NCI-H187 (cell line): ENCODE data around the gene ASAH2.
"Not testable (repeated sequence)": the region's sequence is repeated elsewhere in the genome, so short reads cannot be mapped to it uniquely, and the experiment has no call there.

Experiments
- DNase-seq, 2 experiments: peaks; one replicate each; lab custom pipeline; 2025; lab: John Stamatoyannopoulos, UW

The ASAH2 gene

DNA sequence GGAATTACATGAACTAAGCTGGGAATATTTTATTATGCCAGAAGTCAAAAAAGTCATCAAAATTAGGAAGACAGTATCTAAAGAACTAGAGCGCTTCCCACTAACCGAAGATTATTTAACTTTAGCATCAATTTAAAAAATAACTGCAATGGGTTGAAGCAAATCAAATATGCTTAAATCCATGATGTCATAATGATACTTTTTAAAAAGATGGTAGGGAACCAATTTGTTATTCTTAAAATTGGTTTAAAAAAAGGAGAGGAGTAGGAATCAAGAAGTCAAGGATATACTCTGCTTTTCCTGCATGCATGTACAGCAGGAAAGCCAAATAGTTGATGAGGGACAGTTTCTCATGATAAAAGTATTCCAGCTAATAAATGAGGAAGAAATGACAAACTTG lies 3.2 kb upstream of the ASAH2 start:
- no peak for DNase-seq

DNA sequence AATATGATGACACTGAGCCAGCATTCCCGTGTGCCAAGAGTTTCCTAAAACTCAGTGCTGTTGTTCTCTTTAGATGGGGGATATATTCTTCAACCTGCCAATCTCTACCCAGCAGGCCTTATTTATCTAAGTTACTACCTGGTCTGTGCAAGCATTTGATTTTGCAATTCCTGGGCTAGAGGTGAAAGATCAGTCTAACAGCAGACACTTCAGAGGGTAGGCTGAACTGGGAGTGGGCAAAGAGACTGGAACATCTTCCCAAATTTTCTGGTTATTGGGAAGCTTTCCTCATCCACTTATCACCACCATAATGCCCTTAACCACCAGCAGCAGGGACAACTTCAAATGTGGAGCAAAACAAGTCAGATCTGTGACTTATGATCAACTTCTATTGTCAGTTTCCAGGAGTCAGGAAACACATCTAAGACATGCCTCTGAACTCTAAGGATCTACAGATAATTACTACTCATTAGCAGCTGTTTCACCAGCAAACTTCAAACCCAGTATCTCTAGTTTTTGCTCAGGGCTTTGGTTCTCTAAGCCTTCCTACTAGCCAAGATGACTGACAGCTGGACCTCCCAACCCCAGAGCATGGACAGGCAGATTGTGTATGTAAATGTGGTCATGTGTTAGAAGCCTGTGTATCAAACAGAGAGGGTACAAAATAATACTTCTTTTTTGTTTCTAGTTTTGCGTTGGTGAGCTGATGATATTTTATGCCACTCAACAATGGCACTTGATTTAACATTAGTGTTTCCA lies 1.0 kb downstream of the ASAH2 start:
- DNase-seq = no peak

DNA sequence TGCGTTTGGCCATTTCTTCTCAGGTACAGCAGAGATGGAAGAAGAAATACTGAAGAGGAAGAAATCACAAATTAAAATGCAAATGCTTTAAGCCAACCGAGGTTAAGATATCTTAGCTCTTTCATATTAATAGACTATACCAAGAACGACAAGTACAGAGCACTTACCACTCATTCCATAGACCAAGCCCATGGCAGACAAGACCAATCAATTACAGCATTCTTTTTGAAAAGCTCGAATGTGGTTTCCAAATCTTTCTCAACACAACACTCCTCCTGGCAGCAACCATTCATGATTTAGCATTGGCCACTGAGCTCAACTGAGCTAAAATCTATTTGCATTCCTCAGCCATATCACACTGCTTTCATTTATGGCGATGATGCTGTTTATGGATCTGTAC lies 2.7 kb downstream of the ASAH2 start:
- DNase-seq = no peak

DNA sequence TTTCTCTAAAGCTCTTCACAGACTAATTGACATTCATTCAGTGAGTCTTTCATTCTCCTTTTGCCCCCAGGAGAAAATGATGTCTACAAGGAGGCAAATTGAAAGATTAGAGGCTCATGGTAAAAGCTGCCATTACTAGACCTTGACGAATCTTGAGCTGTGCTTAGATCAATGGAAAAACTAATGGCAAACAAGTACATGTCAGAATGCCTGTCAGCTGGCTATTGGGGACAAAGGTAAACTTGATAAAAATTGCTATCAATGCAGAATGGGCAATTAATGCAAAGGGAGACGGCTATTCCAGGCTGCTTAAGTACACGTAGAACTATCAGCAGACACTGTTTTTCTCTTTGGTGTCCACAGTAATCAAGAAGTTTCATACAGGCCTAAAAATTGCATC lies 3.3 kb downstream of the ASAH2 start:
- no peak for DNase-seq

DNA sequence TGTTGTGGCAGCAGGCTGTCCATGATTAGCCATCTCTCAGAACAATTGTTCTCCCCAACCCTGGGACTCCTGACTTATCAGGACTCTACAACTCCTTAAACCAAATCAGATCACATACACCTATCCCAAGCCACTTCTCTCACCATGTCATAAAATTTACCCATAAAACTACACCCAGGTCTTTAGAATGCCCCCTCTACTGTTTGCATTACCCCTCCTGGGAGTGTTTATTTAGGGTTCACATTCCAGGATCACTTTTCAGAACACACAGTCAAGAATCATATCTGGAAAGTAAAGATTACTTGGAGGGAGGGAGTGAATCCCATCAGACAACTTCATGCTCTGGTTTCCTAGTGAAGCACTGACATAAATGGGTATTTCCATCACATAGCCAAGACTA lies 7.1 kb downstream of the ASAH2 start:
- DNase-seq = no peak

DNA sequence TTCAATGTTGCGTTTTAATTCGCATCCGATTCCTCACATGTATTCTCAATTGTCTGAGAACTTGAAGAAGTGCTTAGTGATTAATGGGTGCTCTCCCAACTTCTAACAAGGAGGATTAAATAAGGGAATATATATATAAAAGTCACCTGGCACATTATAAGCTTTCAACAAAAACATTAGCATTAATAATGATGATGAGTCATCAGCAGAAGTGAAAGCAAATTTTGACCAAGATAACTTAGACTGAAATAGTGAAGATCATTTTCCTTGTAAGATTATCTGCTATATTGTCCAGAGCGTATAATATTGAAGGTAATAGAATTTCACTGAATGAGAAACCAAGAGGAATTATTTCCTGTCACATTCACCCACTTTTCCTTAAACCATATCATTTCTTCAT lies 8.5 kb downstream of the ASAH2 start:
- no peak for DNase-seq

DNA sequence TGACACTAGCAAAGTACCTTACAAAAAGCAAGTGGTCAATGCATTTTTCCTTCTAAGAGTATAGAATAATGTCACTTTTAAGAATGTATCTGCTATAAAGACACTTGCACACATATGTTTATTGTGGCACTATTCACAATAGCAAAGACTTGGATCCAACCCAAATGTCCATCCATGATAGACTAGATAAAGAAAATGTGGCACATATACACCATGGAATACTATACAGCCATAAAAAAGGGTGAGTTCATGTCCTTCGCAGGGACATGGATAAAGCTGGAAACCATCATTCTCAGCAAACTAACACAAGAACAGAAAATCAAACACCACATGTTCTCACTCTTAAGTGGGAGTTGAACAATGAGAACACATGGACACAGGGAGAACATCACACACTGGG lies 9.8 kb downstream of the ASAH2 start:
- DNase-seq = not testable (repeated sequence)

DNA sequence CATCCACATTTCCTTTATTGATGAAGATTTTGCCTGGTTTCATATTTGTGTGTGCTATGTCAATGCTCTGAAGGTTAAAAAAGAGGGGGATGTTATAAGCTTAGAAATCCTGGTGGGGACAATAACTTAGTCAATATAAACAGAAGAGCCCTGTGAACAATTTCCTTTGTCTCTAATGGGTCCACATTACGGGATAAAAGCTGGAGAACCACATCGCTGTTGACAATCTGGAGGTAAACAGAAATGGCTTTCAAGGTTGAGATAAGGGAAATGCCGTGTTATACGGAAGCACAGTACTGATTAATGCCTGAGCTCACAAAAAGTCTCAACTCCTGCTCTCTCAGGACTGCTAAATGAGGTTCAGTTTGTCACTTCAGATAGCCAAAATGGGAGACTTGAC lies 16.8 kb downstream of the ASAH2 start:
- no peak for DNase-seq

DNA sequence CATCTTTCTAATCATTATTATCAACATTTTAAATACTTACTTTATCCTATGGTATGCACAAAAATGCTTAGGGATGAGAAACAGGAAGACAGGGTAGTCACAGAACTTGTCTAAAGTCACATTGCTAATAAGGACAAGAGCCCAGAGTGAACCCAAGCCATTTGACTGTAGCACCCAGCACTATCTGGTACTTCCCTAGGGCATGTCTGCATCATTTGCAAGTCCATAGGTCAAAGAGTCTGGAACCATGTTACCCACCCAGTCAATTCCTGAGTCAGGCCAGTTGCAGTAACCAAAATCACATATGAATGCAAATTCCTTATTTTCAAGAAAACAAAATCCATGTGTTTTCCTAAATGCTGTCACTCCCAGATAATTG lies 19.1 kb downstream of the ASAH2 start:
- DNase-seq = no peak

DNA sequence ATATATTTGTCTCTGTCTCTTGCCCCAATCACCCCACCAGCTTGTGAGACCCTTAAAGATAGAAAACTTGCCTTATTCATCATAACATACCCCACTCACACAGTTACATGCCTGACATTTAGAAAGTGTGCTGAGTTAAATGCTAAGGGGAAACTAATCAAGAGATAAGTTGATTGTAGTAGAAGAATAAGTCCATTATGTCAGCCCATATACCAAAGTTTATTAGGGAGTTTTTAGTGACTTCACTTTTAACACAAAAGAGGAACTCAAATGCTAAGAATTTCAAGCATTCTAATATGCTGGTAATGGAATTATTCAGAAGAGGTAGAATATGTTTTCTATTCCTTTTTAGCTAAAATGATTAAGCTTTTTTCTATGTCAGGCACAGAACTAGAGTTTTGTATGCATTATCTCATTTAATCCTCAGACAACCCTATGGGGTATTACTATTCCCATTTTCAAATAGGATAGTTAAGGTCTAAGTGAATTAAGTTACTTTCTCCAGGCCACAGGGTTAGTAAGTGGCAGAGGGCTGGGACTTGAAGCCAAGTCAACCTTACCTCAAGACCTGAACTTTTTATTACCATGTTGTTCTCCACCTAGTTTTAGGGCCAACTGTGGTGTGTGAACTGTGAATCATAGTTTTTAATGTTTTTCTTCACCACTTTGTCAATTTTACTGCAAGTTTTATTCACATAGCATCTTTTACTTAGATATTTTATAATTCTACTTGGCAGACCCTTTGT lies 19.6 kb downstream of the ASAH2 start:
- no peak for DNase-seq

DNA sequence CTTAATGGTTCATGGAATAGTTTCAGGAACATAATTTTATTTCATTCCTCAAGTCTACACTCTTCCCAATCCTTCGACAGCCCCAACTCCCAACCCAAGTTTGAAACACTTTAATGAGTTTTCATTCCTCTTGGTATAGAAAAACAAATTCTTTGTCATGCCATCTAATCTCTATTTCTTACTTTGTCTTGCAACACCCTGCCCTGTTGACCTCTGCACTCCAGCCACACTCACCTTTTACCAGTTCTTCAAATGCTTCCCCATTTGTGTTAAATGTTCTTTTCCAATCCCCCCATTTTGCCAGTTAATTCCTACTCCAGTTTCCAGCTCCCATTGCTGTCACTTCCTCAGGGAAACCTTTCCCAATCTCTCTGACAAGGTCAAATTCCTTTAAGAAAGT lies 21.9 kb downstream of the ASAH2 start:
- no peak for DNase-seq

DNA sequence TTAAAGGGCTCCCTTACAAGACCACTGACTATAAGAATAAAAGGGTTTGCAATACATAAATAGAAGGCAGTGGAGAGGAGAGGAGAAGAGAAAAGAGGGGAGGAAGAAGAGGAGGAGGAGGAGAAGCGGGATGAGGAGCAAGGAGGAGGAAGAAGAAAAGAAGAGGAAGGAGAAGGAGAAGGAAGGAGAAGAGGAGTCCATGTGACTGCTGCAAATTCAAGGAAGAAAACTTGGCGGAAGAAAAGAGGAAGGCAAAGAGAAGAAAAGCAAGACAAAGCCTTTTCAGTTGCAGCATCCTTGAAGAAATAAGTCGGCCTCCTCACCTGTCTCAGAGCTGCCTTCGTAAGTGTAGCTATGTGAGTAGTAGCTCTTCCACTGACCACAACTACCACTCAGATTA lies 22.6 kb downstream of the ASAH2 start:
- DNase-seq = no peak

DNA sequence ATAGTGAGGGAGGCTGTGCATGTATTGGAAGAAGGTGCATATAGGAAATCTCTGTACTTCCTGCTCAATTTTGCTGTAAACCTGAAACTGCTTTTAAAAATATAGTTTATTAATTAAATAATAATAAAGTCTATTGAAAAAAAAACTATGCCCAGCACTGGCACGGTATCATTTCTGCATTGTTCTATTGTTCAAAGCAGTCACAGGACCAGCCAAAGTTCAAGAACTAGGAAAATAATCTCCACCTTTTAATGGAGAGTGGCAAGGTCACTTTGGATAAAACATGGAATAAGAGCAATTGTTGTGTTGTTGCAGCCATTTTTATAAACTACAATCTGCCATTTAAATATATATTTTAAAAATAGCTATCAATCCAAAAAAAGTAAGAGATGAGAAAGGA lies 24.7 kb downstream of the ASAH2 start:
- no peak for DNase-seq

DNA sequence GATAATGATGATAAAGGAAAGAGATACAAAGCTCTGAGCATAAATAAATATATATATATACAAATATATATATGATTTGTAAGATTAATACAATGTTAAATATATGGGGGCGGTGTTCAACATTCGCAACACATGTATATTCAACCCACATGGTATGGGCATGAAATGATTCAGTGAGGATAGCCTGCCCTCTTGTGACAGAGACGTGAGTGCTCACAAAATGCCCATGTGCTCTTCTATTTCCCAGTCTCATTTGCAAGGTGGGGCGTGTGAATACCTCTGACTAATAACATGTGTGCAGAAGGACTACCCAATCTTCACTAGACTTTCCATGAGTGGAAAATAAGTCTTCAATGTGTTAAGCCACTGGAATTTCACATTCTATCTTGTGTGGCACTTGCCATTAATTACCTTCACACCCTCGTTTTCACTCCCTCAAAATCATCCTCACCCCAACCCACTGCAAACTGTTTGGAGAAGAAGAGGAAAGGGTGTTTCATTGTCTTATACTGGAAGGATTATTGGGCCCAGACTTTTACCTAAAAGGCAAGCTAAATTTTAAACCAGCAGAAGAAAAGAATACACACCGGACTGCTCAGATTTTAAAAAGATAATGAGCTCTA lies 26.9 kb downstream of the ASAH2 start:
- DNase-seq = no peak

DNA sequence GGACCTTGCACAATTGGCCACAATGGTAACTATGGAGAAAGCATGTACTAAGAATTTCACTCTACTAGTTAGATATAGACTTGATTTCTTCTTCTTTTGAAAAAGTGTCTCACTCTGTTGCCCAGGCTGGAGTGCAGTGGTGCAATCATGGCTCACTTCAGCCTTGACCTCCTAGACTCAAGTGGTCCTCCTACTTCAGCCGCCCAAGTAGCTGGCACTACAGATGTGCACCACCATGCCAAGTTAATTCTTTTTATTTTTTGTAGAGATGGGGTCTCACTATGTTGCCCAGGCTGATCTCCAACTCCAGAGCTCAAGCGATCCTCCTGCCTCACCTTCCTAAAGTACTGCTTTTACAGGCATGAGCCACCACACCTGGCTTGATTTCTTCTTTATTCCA lies 29.1 kb downstream of the ASAH2 start:
- no peak for DNase-seq

DNA sequence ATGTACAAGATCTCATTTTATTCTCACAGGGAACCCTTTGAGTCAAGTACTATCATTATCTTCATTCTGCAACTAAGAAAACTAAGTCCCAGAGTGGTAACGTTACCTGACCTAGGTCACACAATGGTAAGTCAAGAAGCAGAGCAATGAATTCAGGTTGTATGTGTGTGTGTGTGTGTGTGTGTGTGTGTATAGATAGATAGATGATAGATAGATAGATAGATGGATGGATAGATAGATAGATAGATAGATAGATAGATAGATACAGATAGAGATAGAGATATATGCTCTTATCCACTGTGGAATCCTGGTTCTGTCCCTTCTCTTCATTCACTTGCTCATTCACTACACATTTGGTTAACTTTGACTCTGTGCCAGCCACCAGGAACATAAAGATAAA lies 29.8 kb downstream of the ASAH2 start:
- DNase-seq = no peak

DNA sequence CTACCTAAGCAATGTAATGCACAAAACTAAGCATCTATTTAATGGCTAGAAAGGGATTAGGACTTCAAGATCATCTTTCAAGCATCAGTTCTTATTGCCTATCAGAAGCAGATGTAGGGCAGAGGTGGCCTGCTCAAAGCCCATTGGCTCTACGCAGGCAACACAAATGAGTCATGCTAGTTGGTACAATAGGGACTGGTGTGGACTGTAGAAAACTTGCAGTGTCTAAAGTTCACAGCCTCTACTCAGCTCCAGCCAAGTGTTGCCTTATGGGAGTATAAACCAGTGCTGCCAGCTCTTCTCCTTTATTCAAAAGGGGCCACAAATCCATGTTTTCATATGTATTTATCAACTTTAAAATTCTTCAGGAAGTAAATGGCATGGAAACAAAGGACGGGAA lies 31.7 kb downstream of the ASAH2 start:
- DNase-seq = no peak

DNA sequence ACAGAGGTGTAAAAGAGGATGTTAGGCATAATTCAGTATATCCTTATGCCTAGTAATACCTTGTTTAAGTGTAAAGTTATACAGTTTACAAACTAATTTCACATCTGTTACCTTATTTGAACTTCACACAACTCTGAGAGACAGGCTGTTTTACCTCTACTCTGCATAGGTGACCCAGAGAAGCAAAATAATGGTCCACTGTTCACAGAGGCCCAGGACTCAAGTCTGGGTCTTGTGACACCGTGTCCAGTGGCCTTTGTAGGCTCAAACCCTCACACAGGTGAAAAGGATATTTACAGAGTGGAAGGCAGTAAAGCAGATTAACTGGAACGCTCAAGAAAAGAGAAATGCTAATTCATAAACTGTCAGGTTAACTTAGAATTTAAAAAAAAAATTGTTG lies 32.1 kb downstream of the ASAH2 start:
- DNase-seq = no peak

DNA sequence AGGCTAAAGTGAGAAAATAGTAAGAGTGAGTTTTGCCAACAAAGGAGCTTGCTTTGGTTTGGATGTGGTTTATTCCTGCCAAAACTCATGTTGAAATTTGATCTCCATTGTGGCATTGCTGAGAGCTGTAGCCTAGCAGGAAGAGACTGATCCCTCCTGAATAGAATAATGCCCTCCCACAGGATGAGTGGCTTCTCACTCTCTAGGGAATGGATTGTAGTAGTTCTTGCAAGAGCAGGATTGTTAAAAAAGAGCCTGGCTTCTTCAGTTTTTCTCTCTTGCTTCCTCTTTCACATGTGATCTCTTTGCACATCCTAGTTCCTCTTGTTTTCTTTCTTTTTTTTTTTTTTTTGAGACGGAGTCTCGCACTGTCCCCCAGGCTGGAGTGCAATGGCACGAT lies 34.4 kb downstream of the ASAH2 start:
- peak; percentile 36 to 37 for DNase-seq

DNA sequence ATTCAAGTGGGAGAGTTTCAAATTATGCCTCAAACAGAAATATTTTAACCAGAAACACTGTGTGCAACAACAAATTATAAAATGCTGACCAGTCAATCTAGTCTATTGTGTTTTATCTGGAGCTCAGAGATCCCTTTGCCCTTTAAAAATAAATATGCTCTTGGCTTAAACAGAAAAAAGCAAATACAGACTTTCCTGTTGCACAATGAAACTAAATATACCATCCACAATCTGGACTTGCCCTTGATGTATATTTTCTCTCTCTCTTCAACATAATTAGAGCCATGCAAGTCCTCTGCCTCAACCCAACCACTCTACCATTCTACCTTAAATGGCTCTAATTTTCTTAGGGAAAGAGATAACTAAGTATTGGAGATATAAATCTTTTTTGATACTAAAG lies 34.9 kb downstream of the ASAH2 start:
- DNase-seq = no peak

DNA sequence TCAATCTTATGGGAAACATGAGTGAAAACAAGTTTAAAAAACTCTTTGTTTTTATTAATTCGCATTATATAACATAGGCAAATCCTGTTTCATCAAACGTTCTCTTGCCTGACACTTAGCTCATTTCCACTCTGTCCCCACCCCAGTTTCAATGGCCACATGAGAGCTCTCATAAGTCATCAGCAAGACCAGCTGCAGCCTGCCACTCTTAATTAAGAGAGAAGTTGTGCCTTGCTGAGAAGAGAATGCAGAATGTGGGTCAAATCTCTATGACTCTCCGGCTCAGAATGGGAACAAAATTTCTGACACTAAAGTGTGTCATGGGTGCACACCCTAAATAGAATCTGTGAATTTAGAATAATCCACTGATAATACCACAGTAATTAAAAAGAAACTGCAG lies 39.6 kb downstream of the ASAH2 start:
- no peak for DNase-seq

DNA sequence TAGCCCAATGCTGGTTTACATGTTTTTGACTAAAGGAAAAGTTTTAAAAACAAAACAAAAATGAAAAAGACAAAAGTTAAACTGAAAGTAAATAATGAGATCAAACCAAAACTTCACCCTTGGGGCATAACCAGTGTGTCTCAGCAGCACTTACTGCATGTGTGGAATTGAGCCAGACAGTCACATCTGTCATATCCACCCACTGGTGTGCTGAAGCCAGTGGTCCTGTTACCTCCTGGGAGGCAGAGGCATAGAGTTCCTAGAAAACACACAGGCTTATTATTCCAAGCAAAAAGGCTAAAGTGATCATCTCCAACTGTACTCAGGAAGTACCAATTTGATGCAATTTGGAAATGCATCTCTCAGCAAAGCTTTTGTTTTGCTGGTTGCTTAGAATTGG lies 40.4 kb downstream of the ASAH2 start:
- DNase-seq = no peak
